ENCODE data around the gene KLHL36. TPM values are rescaled to one million over a fixed set of nuclear protein-coding genes. Genes with fewer than 3 reads are reported as not detected.
"Not testable (repeated sequence)": the region's sequence is repeated elsewhere in the genome, so short reads cannot be mapped to it uniquely, and the experiment has no call there.

Gene KLHL36
- total and polyA plus RNA-seq, 2 donors from 2014 or later, result 13.7 to 76.6 TPM

DNA sequence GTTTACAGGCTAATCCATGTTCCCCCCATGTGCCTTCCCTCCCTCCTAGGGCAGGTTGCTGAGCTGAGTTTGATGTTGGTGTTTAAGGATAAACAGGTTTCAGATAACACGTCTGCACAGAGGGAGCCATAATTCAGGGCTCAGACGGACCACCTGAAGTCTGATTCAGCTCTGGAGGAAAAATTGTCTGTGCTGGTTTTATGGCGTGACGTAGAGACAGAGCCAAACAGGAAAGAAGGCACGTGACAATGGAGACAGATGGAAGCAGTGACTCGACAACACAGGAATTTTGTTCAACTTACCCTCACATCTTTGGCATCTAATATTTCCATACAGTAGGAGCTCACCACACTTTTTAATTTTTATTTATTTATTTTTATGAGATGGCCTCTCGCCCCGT is 40.8 kb downstream of the KLHL36 start:
- no peaks in the 10 kb centered on the region for H3K36me3 ChIP-seq (ENCODE audit: control insufficient read depth in 2 of 3, insufficient read depth in 3 of 3, low read length in 3 of 3)
- H3K9ac ChIP-seq (ENCODE audit: low read length in 3 of 3), result no peak overlapping the region
- H3K9me3 ChIP-seq (ENCODE audit: control insufficient read depth in 2 of 3, insufficient read depth in 1 of 3, low read length in 3 of 3), result no peaks in the 10 kb centered on the region
- no peak for TF ChIP-seq CTCF (IDR thresholded peaks at IDR 0.05; ENCODE audit: borderline replicate concordance, extremely low read depth, insufficient read depth)
- H3K27ac ChIP-seq (ENCODE audit: low read depth in 2 of 2, low read length in 2 of 2), result no peak overlapping the region
- intact Hi-C loops (cut with DNase I), result no loop called here
- H3K4me1 ChIP-seq (ENCODE audit: control insufficient read depth in 2 of 3, insufficient read depth in 2 of 3, low read depth in 1 of 3, low read length in 3 of 3), result no peaks in the 10 kb centered on the region
- no peaks in the 10 kb centered on the region for H3K27me3 ChIP-seq (ENCODE audit: control insufficient read depth, insufficient read depth, low read length)
- no peak overlapping the region for H3K4me3 ChIP-seq (ENCODE audit: low read length in 3 of 3)
- FAIRE-seq (no peak), DNase-seq (peak in 3 of 5 donors; percentile 70 to 81 (median 79))

GRCh38 chr16:84690088-84690819 is 41.9 kb downstream of the KLHL36 start:
- Histone ChIP-seq H3K4me3 (ENCODE audit: low read length in 3 of 3) (no peak overlapping the region), H3K4me1 (ENCODE audit: control insufficient read depth in 2 of 3, insufficient read depth in 2 of 3, low read depth in 1 of 3, low read length in 3 of 3) (no peaks in the 10 kb centered on the region), H3K9ac (ENCODE audit: low read length in 3 of 3) (no peak overlapping the region), H3K36me3 (ENCODE audit: control insufficient read depth in 2 of 3, insufficient read depth in 3 of 3, low read length in 3 of 3) (no peaks in the 10 kb centered on the region), H3K9me3 (ENCODE audit: control insufficient read depth in 2 of 3, insufficient read depth in 1 of 3, low read length in 3 of 3) (no peaks in the 10 kb centered on the region), H3K27me3 (ENCODE audit: control insufficient read depth, insufficient read depth, low read length) (no peaks in the 10 kb centered on the region), H3K27ac (ENCODE audit: low read depth in 2 of 2, low read length in 2 of 2) (no peak overlapping the region)
- intact Hi-C loops (cut with DNase I), result no loop called here
- no peak for DNase-seq
- TF ChIP-seq CTCF (IDR thresholded peaks at IDR 0.05; ENCODE audit: borderline replicate concordance, extremely low read depth, insufficient read depth), result no peak
- no peak for FAIRE-seq

- H3K9me3 ChIP-seq (ENCODE audit: control insufficient read depth in 2 of 3, insufficient read depth in 1 of 3, low read length in 3 of 3), result no peaks in the 10 kb centered on the region
- TF ChIP-seq CTCF (IDR thresholded peaks at IDR 0.05; ENCODE audit: borderline replicate concordance, extremely low read depth, insufficient read depth), result no peak
- no peaks in the 10 kb centered on the region for H3K4me1 ChIP-seq (ENCODE audit: control insufficient read depth in 2 of 3, insufficient read depth in 2 of 3, low read depth in 1 of 3, low read length in 3 of 3)
- intact Hi-C loops (cut with DNase I), result no loop called here
- no peak overlapping the region for H3K27ac ChIP-seq (ENCODE audit: low read depth in 2 of 2, low read length in 2 of 2)
- H3K27me3 ChIP-seq (ENCODE audit: control insufficient read depth, insufficient read depth, low read length), result no peaks in the 10 kb centered on the region
- DNase-seq (no peak), FAIRE-seq (no peak)
- no peaks in the 10 kb centered on the region for H3K36me3 ChIP-seq (ENCODE audit: control insufficient read depth in 2 of 3, insufficient read depth in 3 of 3, low read length in 3 of 3)
- H3K4me3 ChIP-seq (ENCODE audit: low read length in 3 of 3), result no peak overlapping the region
- no peak overlapping the region for H3K9ac ChIP-seq (ENCODE audit: low read length in 3 of 3)
Measured at GRCh38 chr16:84692451-84693214, 44.3 kb downstream of the KLHL36 start.

DNA sequence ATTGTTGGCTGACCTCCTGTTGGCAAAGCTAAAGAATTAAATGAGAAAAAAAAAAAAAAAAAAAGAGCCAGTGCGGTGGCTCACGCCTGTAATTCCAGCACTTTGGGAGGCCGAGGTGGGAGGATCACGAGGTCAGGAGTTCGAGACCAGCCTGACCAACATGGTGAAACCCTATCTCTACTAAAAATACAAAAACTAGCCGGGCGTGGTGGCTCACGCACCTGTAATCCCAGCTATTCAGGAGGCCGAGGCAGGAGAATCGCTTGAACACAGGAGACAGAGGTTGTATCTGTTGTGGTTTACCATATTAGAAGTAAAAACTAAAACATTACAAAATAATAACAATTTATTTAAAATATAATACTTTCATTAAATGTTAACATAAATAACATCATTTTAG is 45.6 kb downstream of the KLHL36 start:
- H3K4me1 ChIP-seq (ENCODE audit: control insufficient read depth in 2 of 3, insufficient read depth in 2 of 3, low read depth in 1 of 3, low read length in 3 of 3); H3K36me3 ChIP-seq (ENCODE audit: control insufficient read depth in 2 of 3, insufficient read depth in 3 of 3, low read length in 3 of 3); DNase-seq; H3K9ac ChIP-seq (ENCODE audit: low read length in 3 of 3); H3K27me3 ChIP-seq (ENCODE audit: control insufficient read depth, insufficient read depth, low read length); intact Hi-C loops (cut with DNase I); H3K9me3 ChIP-seq (ENCODE audit: control insufficient read depth in 2 of 3, insufficient read depth in 1 of 3, low read length in 3 of 3); H3K27ac ChIP-seq (ENCODE audit: low read depth in 2 of 2, low read length in 2 of 2); H3K4me3 ChIP-seq (ENCODE audit: low read length in 3 of 3); FAIRE-seq: not testable (repeated sequence)

Measured in kidney (tissue), 14 donors.